Activated CD4-positive, alpha-beta T cell treated with anti-CD3 and anti-CD28 coated beads, Interleukin-2, amount 50 U/mL, for 48 hours (primary cell): ENCODE results near the gene CDS2.
A peak's percentile ranks its signal among the peaks of the same experiment; 100 is the strongest.

Source experiments
- DNase-seq, 2 experiments: peaks; one replicate each; pipeline ENCODE4 v3.0.0-alpha.2; 2020

Gene CDS2

GRCh38 chr20:5182615-5183254 is 55.9 kb downstream of the CDS2 start:
- no peak for DNase-seq

GRCh38 chr20:5183731-5184474 is 57.1 kb downstream of the CDS2 start:
- DNase-seq = no peak

- no peak for DNase-seq
Measured at GRCh38 chr20:5184684-5185083, 57.9 kb downstream of the CDS2 start.

GRCh38 chr20:5187122-5187521 is 60.3 kb downstream of the CDS2 start:
- DNase-seq = no peak

- DNase-seq = no peak
Measured at GRCh38 chr20:5188736-5189135, 61.9 kb downstream of the CDS2 start.

- no peak for DNase-seq
Measured at GRCh38 chr20:5189917-5190316, 63.1 kb downstream of the CDS2 start.

GRCh38 chr20:5190444-5190843 is 63.6 kb downstream of the CDS2 start:
- DNase-seq = no peak

- DNase-seq = peak; percentile 15 to 17
Measured at GRCh38 chr20:5191829-5192569, 65.2 kb downstream of the CDS2 start.

GRCh38 chr20:5192570-5193431 is 66.0 kb downstream of the CDS2 start:
- DNase-seq = no peak

- DNase-seq = no peak
Measured at GRCh38 chr20:5195655-5196054, 68.8 kb downstream of the CDS2 start.

GRCh38 chr20:5196149-5196548 is 69.3 kb downstream of the CDS2 start:
- no peak for DNase-seq

GRCh38 chr20:5197270-5197827 is 70.5 kb downstream of the CDS2 start:
- DNase-seq = no peak

GRCh38 chr20:5197847-5198650 is 71.2 kb downstream of the CDS2 start:
- DNase-seq = no peak

- no peak for DNase-seq
Measured at GRCh38 chr20:5198651-5198924, 71.8 kb downstream of the CDS2 start.

- no peak for DNase-seq
Measured at GRCh38 chr20:5203380-5203779, 76.6 kb downstream of the CDS2 start.

GRCh38 chr20:5205348-5206210 is 78.8 kb downstream of the CDS2 start:
- DNase-seq = peak; percentile 69 to 76

GRCh38 chr20:5207138-5207537 is 80.3 kb downstream of the CDS2 start:
- no peak for DNase-seq

- DNase-seq = no peak
Measured at GRCh38 chr20:5211803-5212714, 85.3 kb downstream of the CDS2 start.

GRCh38 chr20:5212907-5213487 is 86.2 kb downstream of the CDS2 start:
- no peak for DNase-seq
